HG02623 (cell line): ENCODE measurements around the gene NGFR.
"Not testable (repeated sequence)": the region's sequence is repeated elsewhere in the genome, so short reads cannot be mapped to it uniquely, and the experiment has no call there.

Source experiments
- ATAC-seq: cut with Tn5 transposase; IDR thresholded peaks from one replicate; pipeline ENCODE4 v1.9.1; 2021; ENCODE audit warnings: moderate library complexity; ENCODE audit not compliant: unreplicated experiment

The NGFR gene

GRCh38 chr17:49545007-49545660 lies 50.0 kb downstream of the NGFR start:
- no peak for ATAC-seq

- no peak for ATAC-seq
These were observed 50.9 kb downstream of the NGFR start for GRCh38 chr17:49545806-49546545.

GRCh38 chr17:49546546-49547535 lies 51.7 kb downstream of the NGFR start:
- no peak for ATAC-seq

GRCh38 chr17:49547566-49547965 lies 52.5 kb downstream of the NGFR start:
- ATAC-seq: no peak

GRCh38 chr17:49548051-49548505 lies 53.0 kb downstream of the NGFR start:
- no peak for ATAC-seq

GRCh38 chr17:49548506-49549310 lies 53.6 kb downstream of the NGFR start:
- ATAC-seq: no peak

GRCh38 chr17:49549311-49549605 lies 54.2 kb downstream of the NGFR start:
- no peak for ATAC-seq

GRCh38 chr17:49549691-49550678 lies 54.9 kb downstream of the NGFR start:
- ATAC-seq: no peak

- ATAC-seq: not testable (repeated sequence)
These were observed 55.7 kb downstream of the NGFR start for GRCh38 chr17:49550764-49551163.

- no peak for ATAC-seq
These were observed 56.4 kb downstream of the NGFR start for GRCh38 chr17:49551221-49552069.

GRCh38 chr17:49552070-49552751 lies 57.1 kb downstream of the NGFR start:
- ATAC-seq: no peak

GRCh38 chr17:49553676-49554335 lies 58.7 kb downstream of the NGFR start:
- ATAC-seq: no peak

- ATAC-seq: no peak
These were observed 59.8 kb downstream of the NGFR start for GRCh38 chr17:49554694-49555494.

- no peak for ATAC-seq
These were observed 60.6 kb downstream of the NGFR start for GRCh38 chr17:49555495-49556222.

- ATAC-seq: no peak
These were observed 61.3 kb downstream of the NGFR start for GRCh38 chr17:49556223-49556943.
